Motor neuron (in vitro differentiated cells): ENCODE results near the gene ILF3. TPM values are rescaled to one million over a fixed set of nuclear protein-coding genes. Genes with fewer than 3 reads are reported as not detected.

Source experiments
- ATAC-seq, 8 experiments: fragments of 200-7000 bp; cut with Tn5 transposase; replicated peaks in 6 of 8; 2 replicates each; pipeline ENCODE4 v1.8.0; 2021; ENCODE audit warnings: mild to moderate bottlenecking in 8 of 8, moderate library complexity in 8 of 8
- H3K27ac ChIP-seq, 2 donors: fragments of 250-450 bp; sonication (Bioruptor Pico); 2 replicates each; pipeline ENCODE4 v1.9.0; 2021; ENCODE audit warnings: antibody characterized with exemption in 2 of 2, mild to moderate bottlenecking in 2 of 2, moderate library complexity in 1 of 2
- H3K4me1 ChIP-seq, 2 donors: fragments of 250-450 bp; sonication (Bioruptor Pico); replicated peaks in 1 of 2; 2 replicates each; pipeline ENCODE4 v1.6.1; 2021; ENCODE audit warnings: antibody characterized with exemption in 2 of 2, mild to moderate bottlenecking in 2 of 2, moderate library complexity in 1 of 2
- H3K4me3 ChIP-seq, 5 donors: fragments of 250-450 bp; sonication (Bioruptor Pico); 2 replicates each; pipeline ENCODE4 v1.9.0; 2021; ENCODE audit warnings: antibody characterized with exemption in 5 of 5, mild to moderate bottlenecking in 5 of 5, moderate library complexity in 4 of 5
- WGBS, 10 experiments: fragments of 450-650 bp; shearing (Covaris generic); methylation state at CpG; one replicate each; pipeline ENCODE4 v1.0.0; 2022; 5-methylcytosine and 5-hydroxymethylcytosine counted together
- in situ Hi-C, 9 experiments: fragments of 400-800 bp; cut with MboI; loops; one replicate each; pipeline ENCODE4 v1.15.0; 2021; ENCODE audit warnings: low sequenced_read_pairs in 9 of 9, low pct_unique_long_range_greater_than_20kb in 2 of 9; ENCODE audit not compliant: unreplicated experiment in 9 of 9
- total RNA-seq, 8 experiments: library from RNA; unstranded; fragments of 300-600 nt; gene quantifications; 2 replicates each; pipeline versions ENCODE4 v1.2.3 to v1.2.4, GENCODE V29; 2022

Gene ILF3
- 100 to 1,000 TPM in 5 of 8 experiments, 10 to 100 TPM in 3; 44.8 to 286 (median 137) TPM for total RNA-seq

GRCh38 chr19:10653732-10654609 is at the start of gene ILF3:
ILF3 (plus strand) TSS chr19:10654346; CDS start chr19:10670606, 16,260 bp downstream.
- peak; percentile 61 to 81 (median 76) for ATAC-seq
- Histone ChIP-seq H3K27ac (peak within 1 kb of the TSS; percentile 98 to 99), H3K4me3 (peak within 1 kb of the TSS; percentile 83 to 98 (median 94)), H3K4me1 (peaks cover 13 to 18% of the 10 kb centered on the region in 2 donors)
- 0% methylated on average over 3 to 10 of the region's 91 CpGs; no CpG with 5 or more reads in 4 of the 10 experiments for WGBS, 10 experiments
- in situ Hi-C loops: no loop called here

- WGBS, 10 experiments: 80 to 100% (median 92%) methylated on average over 1 to 6 of the region's 9 CpGs; no CpG with 5 or more reads in 3 of the 10 experiments
Observed at GRCh38 chr19:10604460-10604980, 49.6 kb upstream of the ILF3 start.

GRCh38 chr19:10611907-10612306 is 42.2 kb upstream of the ILF3 start:
- in situ Hi-C loops: no loop called here
- Histone ChIP-seq H3K4me1 (no peaks in the 10 kb centered on the region), H3K27ac (no peak overlapping the region), H3K4me3 (no peak overlapping the region)
- ATAC-seq: no peak
- 20 to 100% (median 80%) methylated on average over 1 to 5 of the region's 5 CpGs; no CpG with 5 or more reads in 3 of the 10 experiments for WGBS, 10 experiments

More at GRCh38 chr19:10604460-10604980, 49.6 kb upstream of the ILF3 start:
- Histone ChIP-seq H3K27ac (no peak overlapping the region), H3K4me3 (no peak overlapping the region), H3K4me1 (peaks cover 8 to 10% of the 10 kb centered on the region in 2 donors)
- in situ Hi-C loops: no loop called here
- ATAC-seq: no peak

- Histone ChIP-seq H3K4me3 (no peak overlapping the region), H3K4me1 (no peaks in the 10 kb centered on the region), H3K27ac (no peak overlapping the region)
- WGBS, 10 experiments: 24 to 100% (median 97%) methylated on average over 1 to 13 of the region's 15 CpGs; no CpG with 5 or more reads in 2 of the 10 experiments
- in situ Hi-C loops: no loop called here
- ATAC-seq: peak in 1 of 8 experiments; percentile 61
Observed at GRCh38 chr19:10612499-10613119, 41.5 kb upstream of the ILF3 start.

- ATAC-seq: no peak
- in situ Hi-C loops: no loop called here
- WGBS, 10 experiments: 88 to 100% (median 97%) methylated on average over 2 to 7 of the region's 14 CpGs; no CpG with 5 or more reads in 1 of the 10 experiments
Observed at GRCh38 chr19:10615429-10616023, 38.6 kb upstream of the ILF3 start.

GRCh38 chr19:10617409-10618121 is 36.6 kb upstream of the ILF3 start:
- Histone ChIP-seq H3K27ac (no peak overlapping the region), H3K4me3 (no peak overlapping the region), H3K4me1 (no peaks in the 10 kb centered on the region)
- WGBS, 10 experiments: 60 to 100% (median 100%) methylated on average over 1 to 12 of the region's 15 CpGs; no CpG with 5 or more reads in 1 of the 10 experiments
- ATAC-seq: peak in 1 of 8 experiments; percentile 60
- in situ Hi-C loops: no loop called here

More at GRCh38 chr19:10615429-10616023, 38.6 kb upstream of the ILF3 start:
- H3K27ac ChIP-seq: no peak overlapping the region
- H3K4me1 ChIP-seq: no peaks in the 10 kb centered on the region
- no peak overlapping the region for H3K4me3 ChIP-seq

- no peak overlapping the region for H3K27ac ChIP-seq
- WGBS, 10 experiments: 89 to 100% (median 100%) methylated on average over 1 to 8 of the region's 8 CpGs; no CpG with 5 or more reads in 2 of the 10 experiments
- in situ Hi-C loops: no loop called here
Observed at GRCh38 chr19:10618846-10619245, 35.3 kb upstream of the ILF3 start.

GRCh38 chr19:10620786-10621185 is 33.4 kb upstream of the ILF3 start:
- peaks cover 5 to 10% of the 10 kb centered on the region in 2 donors for H3K4me1 ChIP-seq
- ATAC-seq: no peak
- in situ Hi-C loops: no loop called here
- no peak overlapping the region for H3K27ac ChIP-seq
- WGBS, 10 experiments: 40 to 100% (median 93%) methylated on average over 1 to 4 of the region's 4 CpGs; no CpG with 5 or more reads in 1 of the 10 experiments
- H3K4me3 ChIP-seq: no peak overlapping the region

More at GRCh38 chr19:10618846-10619245, 35.3 kb upstream of the ILF3 start:
- no peak for ATAC-seq
- Histone ChIP-seq H3K4me1 (no peaks in the 10 kb centered on the region), H3K4me3 (no peak overlapping the region)

- Histone ChIP-seq H3K4me3 (no peak overlapping the region), H3K27ac (no peak overlapping the region), H3K4me1 (peaks cover 7 to 16% of the 10 kb centered on the region in 2 donors)
- in situ Hi-C loops: no loop called here
- ATAC-seq: no peak
- 80 to 100% (median 93%) methylated on average over 1 to 6 of the region's 8 CpGs; no CpG with 5 or more reads in 3 of the 10 experiments for WGBS, 10 experiments
Observed at GRCh38 chr19:10621966-10622365, 32.2 kb upstream of the ILF3 start.

GRCh38 chr19:10624585-10624984 is 29.6 kb upstream of the ILF3 start:
- Histone ChIP-seq H3K27ac (peak overlapping the region in 1 of 2 donors; percentile 86), H3K4me1 (peaks cover 12 to 31% of the 10 kb centered on the region in 2 donors), H3K4me3 (peak overlapping the region in 4 of 5 donors; percentile 59 to 95 (median 74))
- no peak for ATAC-seq
- in situ Hi-C loops: no loop called here
- WGBS, 10 experiments: 67 to 100% (median 86%) methylated on average over 1 to 6 of the region's 6 CpGs; no CpG with 5 or more reads in 4 of the 10 experiments

GRCh38 chr19:10625003-10625761 is 29.0 kb upstream of the ILF3 start, which contains the start of gene SLC44A2:
SLC44A2 (plus strand) TSS chr19:10625553; CDS start chr19:10625634, 81 bp downstream.
- Histone ChIP-seq H3K4me3 (peak within 1 kb of the TSS; percentile 59 to 95 (median 65)), H3K4me1 (peaks cover 12 to 35% of the 10 kb centered on the region in 2 donors), H3K27ac (peak within 1 kb of the TSS; percentile 67 to 86)
- in situ Hi-C loops: no loop called here
- ATAC-seq: peak; percentile 96 to 100 (median 99)
- 20 to 75% (median 40%) methylated on average over 1 to 2 of the region's 53 CpGs; no CpG with 5 or more reads in 5 of the 10 experiments for WGBS, 10 experiments
